ENCODE results near the gene KCNK3. TPM values are rescaled to one million over a fixed set of nuclear protein-coding genes. Genes with fewer than 3 reads are reported as not detected.

The KCNK3 gene
- total RNA-seq, 1 donor from 2014 or later, result 6.6 TPM

DNA sequence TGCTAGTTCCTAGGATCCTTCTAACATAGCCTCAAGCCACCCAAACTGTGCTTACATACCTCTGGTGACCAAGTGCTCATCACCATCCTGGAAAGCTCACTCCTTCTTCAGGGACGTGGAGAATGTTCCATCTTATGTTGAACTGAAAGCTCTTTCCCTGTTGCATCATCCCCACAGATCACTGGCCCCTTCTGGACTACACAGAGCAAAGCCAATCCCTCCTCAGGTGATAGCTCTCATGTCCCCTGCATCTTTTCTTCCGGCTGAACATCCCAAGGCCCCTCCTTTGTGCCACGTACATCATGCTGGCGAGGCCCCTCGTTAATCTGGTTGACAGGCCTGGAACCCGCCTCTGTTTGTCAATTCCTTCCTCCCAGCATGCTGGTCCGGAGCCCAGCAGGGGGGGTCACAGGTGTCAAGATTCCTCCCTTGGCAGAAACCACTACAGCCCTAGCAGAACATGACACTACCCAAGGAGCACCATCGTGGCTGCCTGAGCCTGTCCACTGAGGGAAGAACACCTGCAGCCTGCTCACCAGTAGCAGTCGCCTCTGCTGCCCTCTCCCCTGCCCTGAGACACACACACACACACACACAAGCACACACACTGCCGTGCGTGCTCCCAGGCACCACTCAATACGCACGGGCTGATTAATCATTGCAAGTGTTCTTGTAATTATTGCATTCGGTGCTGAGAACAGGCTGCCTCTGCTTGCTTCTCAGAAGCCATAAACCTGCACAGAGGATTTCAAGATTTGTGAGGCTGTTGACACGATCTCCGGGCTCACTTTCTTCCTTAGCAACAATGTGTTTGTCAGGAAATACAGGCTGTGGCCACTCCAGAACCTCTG is 6.3 kb upstream of the KCNK3 start:
- TF ChIP-seq, protein P1, sequence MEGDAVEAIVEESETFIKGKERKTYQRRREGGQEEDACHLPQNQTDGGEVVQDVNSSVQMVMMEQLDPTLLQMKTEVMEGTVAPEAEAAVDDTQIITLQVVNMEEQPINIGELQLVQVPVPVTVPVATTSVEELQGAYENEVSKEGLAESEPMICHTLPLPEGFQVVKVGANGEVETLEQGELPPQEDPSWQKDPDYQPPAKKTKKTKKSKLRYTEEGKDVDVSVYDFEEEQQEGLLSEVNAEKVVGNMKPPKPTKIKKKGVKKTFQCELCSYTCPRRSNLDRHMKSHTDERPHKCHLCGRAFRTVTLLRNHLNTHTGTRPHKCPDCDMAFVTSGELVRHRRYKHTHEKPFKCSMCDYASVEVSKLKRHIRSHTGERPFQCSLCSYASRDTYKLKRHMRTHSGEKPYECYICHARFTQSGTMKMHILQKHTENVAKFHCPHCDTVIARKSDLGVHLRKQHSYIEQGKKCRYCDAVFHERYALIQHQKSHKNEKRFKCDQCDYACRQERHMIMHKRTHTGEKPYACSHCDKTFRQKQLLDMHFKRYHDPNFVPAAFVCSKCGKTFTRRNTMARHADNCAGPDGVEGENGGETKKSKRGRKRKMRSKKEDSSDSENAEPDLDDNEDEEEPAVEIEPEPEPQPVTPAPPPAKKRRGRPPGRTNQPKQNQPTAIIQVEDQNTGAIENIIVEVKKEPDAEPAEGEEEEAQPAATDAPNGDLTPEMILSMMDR (IDR thresholded peaks at IDR 0.05; ENCODE audit: unreplicated experiment), result no peak
- Mint-ChIP-seq H3K27ac (no peak overlapping the region), H3K4me1 (peaks cover 19% of the 10 kb centered on the region), H3K4me3 (no peak overlapping the region), H3K27me3 (ENCODE audit: low read depth) (no peaks in the 10 kb centered on the region), H3K36me3 (no peaks in the 10 kb centered on the region), H3K9me3 (no peaks in the 10 kb centered on the region)
- DNase-seq (ENCODE audit: low spot score in 2 of 2, unreplicated experiment in 2 of 2), result no peak

DNA sequence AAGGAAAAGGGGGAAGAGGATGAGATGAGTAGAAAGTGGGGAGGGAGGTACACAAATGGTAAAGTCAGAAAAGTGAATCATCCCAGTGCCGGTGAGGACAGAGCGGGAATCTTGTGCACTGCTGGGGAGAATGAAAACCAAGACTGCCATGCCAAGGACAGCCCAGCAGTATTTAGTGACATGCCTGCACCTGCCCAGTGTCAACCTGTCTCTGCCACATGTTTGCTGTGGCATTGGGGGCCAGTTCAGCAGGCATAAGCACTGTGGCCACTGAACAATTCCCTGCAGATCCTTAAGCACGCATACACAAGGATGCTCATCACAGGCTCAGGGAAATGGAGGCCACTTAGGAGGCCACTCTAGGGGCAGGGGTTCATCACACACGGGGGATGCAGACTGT is 5.2 kb upstream of the KCNK3 start:
- Mint-ChIP-seq H3K4me1 (peaks cover 22% of the 10 kb centered on the region), H3K36me3 (no peaks in the 10 kb centered on the region), H3K9me3 (no peaks in the 10 kb centered on the region), H3K27me3 (ENCODE audit: low read depth) (peaks cover 2% of the 10 kb centered on the region), H3K4me3 (no peak overlapping the region), H3K27ac (no peak overlapping the region)
- no peak for DNase-seq (ENCODE audit: low spot score in 2 of 2, unreplicated experiment in 2 of 2)
- TF ChIP-seq, protein P1 (IDR thresholded peaks at IDR 0.05; ENCODE audit: unreplicated experiment), result no peak

DNA sequence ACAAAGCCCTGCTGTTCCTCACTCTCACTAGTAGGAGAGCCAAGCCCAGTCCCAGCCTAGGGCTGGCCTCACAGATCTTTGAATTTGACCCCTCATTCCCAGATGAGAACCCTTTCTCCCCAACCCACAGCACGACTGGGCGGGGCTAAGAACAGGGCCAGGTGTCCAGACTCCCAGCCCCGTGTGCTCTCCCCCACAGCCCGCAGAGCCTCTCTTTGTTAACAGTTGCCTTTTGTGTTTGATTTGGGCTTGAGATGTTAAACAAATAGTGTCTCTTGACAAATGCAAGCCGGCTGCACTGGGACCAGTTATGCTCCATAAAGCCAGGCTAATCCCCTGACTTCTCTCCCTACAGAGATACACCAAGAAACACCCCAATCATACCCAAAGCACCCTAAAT is 4.7 kb upstream of the KCNK3 start:
- Mint-ChIP-seq H3K9me3 (no peaks in the 10 kb centered on the region), H3K4me3 (no peak overlapping the region), H3K27ac (no peak overlapping the region), H3K27me3 (ENCODE audit: low read depth) (peaks cover 2% of the 10 kb centered on the region), H3K36me3 (no peaks in the 10 kb centered on the region), H3K4me1 (peaks cover 22% of the 10 kb centered on the region)
- DNase-seq (ENCODE audit: low spot score in 2 of 2, unreplicated experiment in 2 of 2), result no peak
- TF ChIP-seq, protein P1 (IDR thresholded peaks at IDR 0.05; ENCODE audit: unreplicated experiment), result no peak

DNA sequence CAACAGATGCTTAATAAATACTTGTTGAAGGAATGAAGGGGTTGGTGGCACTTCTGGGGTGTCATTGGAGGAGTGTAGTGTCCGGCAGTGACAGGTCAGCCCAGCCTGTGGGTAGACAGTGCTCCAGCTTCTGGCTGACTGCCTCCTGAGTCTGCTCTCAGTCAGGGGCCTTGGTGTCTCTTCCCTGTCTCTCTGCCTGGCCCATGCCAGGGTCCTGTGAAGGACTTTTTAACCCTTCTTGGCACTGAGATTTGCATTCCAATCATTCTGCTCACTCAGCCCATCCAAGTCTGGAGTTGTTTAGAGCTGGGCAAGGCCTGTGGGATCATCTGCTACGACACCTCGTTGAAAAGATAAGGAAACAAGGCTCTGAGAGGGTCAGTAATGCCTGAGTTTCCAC is 1.4 kb upstream of the KCNK3 start:
- TF ChIP-seq, protein P1 (IDR thresholded peaks at IDR 0.05; ENCODE audit: unreplicated experiment), result no peak
- Mint-ChIP-seq H3K4me1 (peaks cover 28% of the 10 kb centered on the region), H3K4me3 (no peak overlapping the region), H3K9me3 (no peaks in the 10 kb centered on the region), H3K27ac (no peak overlapping the region), H3K27me3 (ENCODE audit: low read depth) (peaks cover 33% of the 10 kb centered on the region), H3K36me3 (no peaks in the 10 kb centered on the region)
- no peak for DNase-seq (ENCODE audit: low spot score in 2 of 2, unreplicated experiment in 2 of 2)

DNA sequence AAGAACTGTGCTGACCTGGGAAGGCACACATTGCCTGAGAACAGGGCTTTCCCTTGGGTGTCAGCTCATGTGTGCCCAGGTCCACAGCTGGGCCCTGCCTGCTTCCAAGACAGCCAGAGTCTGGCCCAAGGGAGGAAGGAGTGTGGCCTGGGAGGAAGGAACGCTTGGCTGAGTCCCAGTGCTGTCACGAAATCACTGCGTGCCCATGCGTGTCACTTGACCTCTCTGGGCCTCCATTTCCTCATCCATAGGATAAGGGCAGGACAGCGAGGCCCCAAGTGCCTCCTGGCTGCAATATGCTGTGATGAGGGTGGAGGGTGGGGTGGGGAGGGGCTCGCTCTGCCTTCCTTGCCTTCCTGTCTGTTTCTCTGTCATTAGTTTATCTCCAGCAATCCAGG is 642 bp upstream of the KCNK3 start:
- DNase-seq (ENCODE audit: low spot score in 2 of 2, unreplicated experiment in 2 of 2), result no peak
- TF ChIP-seq, protein P1 (IDR thresholded peaks at IDR 0.05; ENCODE audit: unreplicated experiment), result no peak
- H3K36me3 Mint-ChIP-seq, result no peaks in the 10 kb centered on the region
- peak overlapping the region; percentile 64 for H3K4me3 Mint-ChIP-seq
- H3K4me1 Mint-ChIP-seq, result peaks cover 21% of the 10 kb centered on the region
- peak overlapping the region; percentile 96 for H3K27ac Mint-ChIP-seq
- H3K27me3 Mint-ChIP-seq (ENCODE audit: low read depth), result peaks cover 40% of the 10 kb centered on the region
- no peaks in the 10 kb centered on the region for H3K9me3 Mint-ChIP-seq
